H1 (cell line): ENCODE results near the gene ARHGEF11. TPM values are rescaled to one million over a fixed set of nuclear protein-coding genes. Genes with fewer than 3 reads are reported as not detected.

Source experiments
- EGR1 ChIP-seq: IDR thresholded peaks from 2 replicates; pipeline ENCODE4 v1.6.1; 2011; ENCODE audit warnings: low read depth, low read length, borderline replicate concordance
- EP300 ChIP-seq, 2 experiments: IDR thresholded peaks; 1 replicate in 1 of 2; 2 replicates in 1 of 2; pipeline ENCODE4 v1.6.1; 2011 to 2012; ENCODE audit warnings: low read depth in 2 of 2, low read length in 2 of 2, mild to moderate bottlenecking in 2 of 2, borderline replicate concordance in 1 of 2, inconsistent platforms in 1 of 2, moderate library complexity in 1 of 2
- FOSL1 ChIP-seq: IDR thresholded peaks from 2 replicates; pipeline ENCODE4 v1.6.1; 2011; ENCODE audit warnings: mild to moderate bottlenecking, low read depth, low read length, moderate library complexity; ENCODE audit not compliant: insufficient read depth
- JUND ChIP-seq: IDR thresholded peaks from 2 replicates; pipeline ENCODE4 v1.6.1; 2011; ENCODE audit warnings: mild to moderate bottlenecking, improper control_type of control experiment, low read length
- KDM4A ChIP-seq: IDR thresholded peaks from one replicate; pipeline ENCODE4 v1.7.1; 2012; ENCODE audit warnings: low read depth, mild to moderate bottlenecking, moderate library complexity, low read length, inconsistent platforms; ENCODE audit not compliant: severe bottlenecking
- NRF1 ChIP-seq: IDR thresholded peaks from 2 replicates; pipeline ENCODE4 v1.6.1; 2011; ENCODE audit warnings: mild to moderate bottlenecking, low read depth, low read length, improper control_type of control experiment
- RNF2 ChIP-seq: fragments of 200-900, 300-1000 bp; sonication (generic); IDR thresholded peaks from 2 replicates; pipeline ENCODE4 v1.7.1; 2016; ENCODE audit warnings: borderline replicate concordance, low read depth, mild to moderate bottlenecking, antibody characterized with exemption, low read length; ENCODE audit not compliant: poor library complexity, severe bottlenecking; ENCODE audit errors: missing control alignments
- SAP30 ChIP-seq: fragments of 300-600 bp; sonication (generic); IDR thresholded peaks from 2 replicates; pipeline ENCODE4 v1.7.1; 2012; ENCODE audit warnings: low read length, moderate library complexity, mild to moderate bottlenecking, inconsistent platforms; ENCODE audit not compliant: insufficient read depth, insufficient replicate concordance
- polyA plus RNA-seq, 7 experiments: library from polyadenylated mRNA; depleted of rRNA in 3 of 7; stranded (reverse) in 5 of 7; unstranded in 2 of 7; fragments of >200 nt in 5 of 7; fragments of 200-250 nt in 2 of 7; gene quantifications; 1 replicate in 5 of 7; 2 replicates in 1 of 7; 4 replicates in 1 of 7; pipeline versions ENCODE4 v1.2.1 to v1.2.3, GENCODE V29; 2011 to 2013; ENCODE audit warnings: missing spikeins in 2 of 7, mixed read lengths in 2 of 7
- total RNA-seq: library from RNA; stranded (reverse); fragmentation: NEBNext Ultra II Directional; extraction: Animal tissue kit (Norgen Biotek cat#: 25700); gene quantifications from 2 replicates; pipeline ENCODE4 v1.2.1, GENCODE V29; 2021

Gene ARHGEF11
- total and polyA plus RNA-seq, 2 of the 8 experiments (the other 6 are each of a cell fraction or from before 2014, with no cell fraction given) = 19.9 to 33.1 TPM

DNA sequence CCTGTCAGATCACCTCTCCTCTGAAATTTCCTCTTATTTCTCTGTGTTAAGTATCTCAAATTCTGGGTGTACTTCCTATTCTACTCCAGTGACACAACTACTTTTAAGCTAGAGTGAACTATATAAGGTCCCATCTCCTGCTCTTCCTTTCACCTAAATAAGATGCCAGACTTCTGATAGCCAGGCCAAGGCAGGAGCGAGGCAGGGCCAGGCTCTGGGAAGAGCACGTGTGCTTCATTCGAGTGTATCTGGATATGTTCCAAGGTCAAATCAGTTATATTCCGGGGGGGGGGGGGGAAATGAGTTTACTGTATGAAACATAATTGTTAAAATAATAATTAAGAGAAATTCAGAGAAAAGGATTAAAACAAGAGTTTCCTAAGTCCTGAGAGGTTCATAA lies 65.0 kb downstream of the ARHGEF11 start (continued):
- no peak for TF ChIP-seq KDM4A
- TF ChIP-seq SAP30 = no peak
- TF ChIP-seq EGR1 = no peak
- no peak for TF ChIP-seq NRF1
- no peak for TF ChIP-seq EP300 (IDR thresholded peaks at IDR 0.05; ENCODE audit: borderline replicate concordance in 1 of 2, low read depth in 2 of 2, low read length in 2 of 2)
- no peak for TF ChIP-seq RNF2
- TF ChIP-seq JUND = no peak
- TF ChIP-seq FOSL1 = no peak
